ENCODE data around the gene AP5B1. TPM values are rescaled to one million over a fixed set of nuclear protein-coding genes. Genes with fewer than 3 reads are reported as not detected.

The AP5B1 gene
- total RNA-seq, 4 donors from 2014 or later, result 12.7 to 27.5 (median 18.8) TPM

- H3K27me3 ChIP-seq, result no peaks in the 10 kb centered on the region
- TF ChIP-seq POLR2A (IDR thresholded peaks at IDR 0.05), result no peak
- no peak for TF ChIP-seq CTCF (IDR thresholded peaks at IDR 0.05)
- no peak for TF ChIP-seq EP300 (IDR thresholded peaks at IDR 0.05)
- H3K36me3 ChIP-seq, result no peaks in the 10 kb centered on the region
- 57 to 69% methylated on average over 18 of the region's 18 CpGs for WGBS, 2 donors
- H3K9me3 ChIP-seq, result no peaks in the 10 kb centered on the region
- H3K27ac ChIP-seq, result no peak overlapping the region
- peaks cover 0 to 23% (median 9%) of the 10 kb centered on the region in 4 donors for H3K4me1 ChIP-seq
- no peak for DNase-seq (ENCODE audit: low spot score in 2 of 2)
- no peak overlapping the region for H3K4me3 ChIP-seq
Observed at GRCh38 chr11:65814131-65814985, 33.6 kb upstream of the AP5B1 start.

GRCh38 chr11:65811764-65812475, 31.1 kb upstream of the AP5B1 start:
- Histone ChIP-seq H3K4me3 (no peak overlapping the region), H3K27me3 (no peaks in the 10 kb centered on the region), H3K9me3 (no peaks in the 10 kb centered on the region), H3K27ac (no peak overlapping the region), H3K36me3 (no peaks in the 10 kb centered on the region), H3K4me1 (peaks cover 0 to 10% (median 1%) of the 10 kb centered on the region in 4 donors)
- TF ChIP-seq EP300 (IDR thresholded peaks at IDR 0.05) (no peak), POLR2A (IDR thresholded peaks at IDR 0.05) (no peak), CTCF (IDR thresholded peaks at IDR 0.05) (no peak)
- 49 to 62% methylated on average over 19 of the region's 19 CpGs for WGBS, 2 donors
- no peak for DNase-seq (ENCODE audit: low spot score in 2 of 2)

- no peak overlapping the region for H3K4me3 ChIP-seq
- H3K4me1 ChIP-seq, result peaks cover 0 to 4% (median 0%) of the 10 kb centered on the region in 4 donors
- WGBS, 2 donors, result 81 to 87% methylated on average over 23 of the region's 23 CpGs
Observed at GRCh38 chr11:65810046-65810868, 29.5 kb upstream of the AP5B1 start.

GRCh38 chr11:65809496-65809895, 28.7 kb upstream of the AP5B1 start:
- TF ChIP-seq POLR2A (IDR thresholded peaks at IDR 0.05), result no peak
- TF ChIP-seq CTCF (IDR thresholded peaks at IDR 0.05), result no peak
- no peak for TF ChIP-seq EP300 (IDR thresholded peaks at IDR 0.05)
- no peaks in the 10 kb centered on the region for H3K9me3 ChIP-seq
- no peak overlapping the region for H3K27ac ChIP-seq
- DNase-seq (ENCODE audit: low spot score in 2 of 2), result no peak
- no peaks in the 10 kb centered on the region for H3K36me3 ChIP-seq
- H3K4me3 ChIP-seq, result no peak overlapping the region
- 76 to 85% methylated on average over 9 of the region's 9 CpGs for WGBS, 2 donors
- no peaks in the 10 kb centered on the region for H3K4me1 ChIP-seq
- H3K27me3 ChIP-seq, result peaks cover 0 to 18% of the 10 kb centered on the region in 2 donors

More at GRCh38 chr11:65810046-65810868, 29.5 kb upstream of the AP5B1 start:
- Histone ChIP-seq H3K9me3 (no peaks in the 10 kb centered on the region), H3K36me3 (no peaks in the 10 kb centered on the region), H3K27me3 (peaks cover 0 to 11% of the 10 kb centered on the region in 2 donors), H3K27ac (no peak overlapping the region)
- no peak for TF ChIP-seq POLR2A (IDR thresholded peaks at IDR 0.05)
- no peak for TF ChIP-seq EP300 (IDR thresholded peaks at IDR 0.05)
- TF ChIP-seq CTCF (IDR thresholded peaks at IDR 0.05), result no peak
- DNase-seq (ENCODE audit: low spot score in 2 of 2), result no peak
